WTC11 (cell line): ENCODE results near the gene TDRD9.

Experiments used
- CTCF ChIP-seq: fragments of 200-600 bp; IDR thresholded peaks from 2 replicates; pipeline ENCODE4 v1.8.0; 2022; ENCODE audit warnings: antibody characterized with exemption
- SMAD4 ChIP-seq: sonication (generic); formaldehyde crosslinking; IDR thresholded peaks from 2 replicates; pipeline ENCODE4 v1.8.0; 2022; ENCODE audit warnings: mild to moderate bottlenecking, missing genetic modification reagents

GRCh38 chr14:104093366-104094055 is 165.3 kb downstream of the TDRD9 start:
- no peak for TF ChIP-seq CTCF
- no peak for TF ChIP-seq SMAD4
